T-helper 22 cell (primary cell): ENCODE data around the gene RPS6KB2.
A peak's percentile ranks its signal among the peaks of the same experiment; 100 is the strongest.
"Not testable (repeated sequence)": the region's sequence is repeated elsewhere in the genome, so short reads cannot be mapped to it uniquely, and the experiment has no call there.

Experiments
- DNase-seq: peaks from one replicate; pipeline ENCODE4 v3.0.0-alpha.2; 2020; ENCODE audit warnings: low read depth

Gene RPS6KB2

DNA sequence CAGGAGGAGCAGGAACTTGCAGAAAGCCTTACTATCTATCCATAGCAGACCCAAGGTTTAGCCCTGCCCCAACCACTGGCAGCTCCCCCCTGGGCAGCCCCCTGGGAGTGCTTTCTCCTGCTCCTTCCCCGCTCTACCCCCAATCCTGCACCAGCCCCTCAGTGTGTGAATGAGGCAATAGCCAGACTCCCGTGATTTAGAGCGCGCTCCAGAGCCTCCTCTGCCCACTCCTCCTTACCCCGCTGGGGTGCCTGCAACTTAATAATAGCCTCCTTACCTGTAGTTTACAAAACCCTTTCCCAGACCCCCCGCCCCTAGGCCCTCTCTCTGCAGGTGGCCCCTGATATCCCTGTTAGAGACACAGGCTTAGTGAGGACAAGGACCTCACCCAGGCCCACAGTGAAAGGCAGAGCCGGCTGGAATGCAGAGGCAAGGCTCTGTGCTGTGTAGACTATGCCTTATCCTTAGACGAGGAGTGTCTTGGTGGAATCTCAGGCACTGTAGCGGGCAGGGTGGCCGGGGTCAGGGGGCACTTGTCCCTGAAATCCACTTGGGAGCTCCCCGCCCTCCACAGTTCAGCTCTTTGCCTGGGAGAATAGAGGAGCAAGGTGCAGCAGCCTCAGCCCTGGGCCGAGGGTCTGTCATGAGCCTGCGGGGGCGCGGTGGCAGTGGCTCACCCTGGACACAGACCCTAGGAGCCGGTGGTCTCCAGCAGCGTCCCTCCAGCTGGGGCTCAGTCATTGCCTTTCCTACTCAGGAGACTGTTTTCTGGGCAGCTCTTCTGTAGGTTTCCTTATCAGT, 17.1 kb upstream of the RPS6KB2 start:
- DNase-seq = no peak

DNA sequence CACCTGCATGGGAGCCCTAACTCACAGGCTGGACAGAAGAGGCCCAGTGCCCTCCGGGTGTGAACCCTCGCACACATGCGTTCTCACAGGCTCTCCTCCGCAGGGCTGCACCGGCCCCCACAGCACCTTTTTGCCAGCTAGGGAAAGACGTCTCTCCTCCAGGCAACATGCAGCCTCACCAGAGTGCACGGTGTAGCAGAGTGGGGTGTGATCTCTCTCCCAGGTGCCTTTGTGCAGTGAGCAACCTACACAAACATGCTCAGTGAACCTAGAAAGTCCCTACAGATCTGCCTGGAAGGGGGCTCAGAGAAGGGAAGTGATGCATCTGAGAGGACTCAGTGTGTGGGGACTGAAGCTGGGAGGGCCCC, 16.5 kb upstream of the RPS6KB2 start:
- no peak for DNase-seq

DNA sequence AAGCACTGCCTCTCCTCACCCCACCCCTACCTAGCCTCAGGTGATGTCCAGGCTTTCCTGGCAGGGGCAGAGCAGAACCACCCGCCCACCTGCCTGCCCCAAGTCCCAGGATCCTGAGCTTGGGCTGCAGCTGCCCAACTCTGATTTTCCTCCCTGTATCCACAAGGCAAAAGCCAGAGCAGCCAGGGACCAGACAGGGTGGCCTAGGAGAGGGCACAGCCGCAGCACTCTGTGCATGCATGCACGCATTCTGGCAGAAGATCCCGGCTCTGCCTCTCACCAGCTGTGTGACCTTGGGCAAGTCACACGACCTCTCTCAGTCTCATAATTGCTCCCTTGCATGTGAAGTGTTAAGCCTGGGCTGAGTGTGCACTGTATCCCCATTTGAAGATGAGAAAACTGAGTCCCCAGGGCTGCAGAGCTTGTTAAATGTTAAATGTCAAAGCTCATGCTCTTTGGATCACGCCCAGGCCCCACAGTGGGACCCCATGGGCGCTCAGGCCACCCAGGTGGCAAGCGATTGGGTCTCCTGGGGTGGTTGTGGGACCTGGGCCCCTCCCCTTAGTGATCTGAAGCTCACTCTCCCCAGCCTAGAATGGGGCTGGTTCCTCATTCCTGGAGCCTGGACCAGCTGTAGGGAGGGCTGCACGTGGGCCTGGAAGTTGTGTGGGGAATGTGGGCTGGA, 15.7 kb upstream of the RPS6KB2 start:
- no peak for DNase-seq

DNA sequence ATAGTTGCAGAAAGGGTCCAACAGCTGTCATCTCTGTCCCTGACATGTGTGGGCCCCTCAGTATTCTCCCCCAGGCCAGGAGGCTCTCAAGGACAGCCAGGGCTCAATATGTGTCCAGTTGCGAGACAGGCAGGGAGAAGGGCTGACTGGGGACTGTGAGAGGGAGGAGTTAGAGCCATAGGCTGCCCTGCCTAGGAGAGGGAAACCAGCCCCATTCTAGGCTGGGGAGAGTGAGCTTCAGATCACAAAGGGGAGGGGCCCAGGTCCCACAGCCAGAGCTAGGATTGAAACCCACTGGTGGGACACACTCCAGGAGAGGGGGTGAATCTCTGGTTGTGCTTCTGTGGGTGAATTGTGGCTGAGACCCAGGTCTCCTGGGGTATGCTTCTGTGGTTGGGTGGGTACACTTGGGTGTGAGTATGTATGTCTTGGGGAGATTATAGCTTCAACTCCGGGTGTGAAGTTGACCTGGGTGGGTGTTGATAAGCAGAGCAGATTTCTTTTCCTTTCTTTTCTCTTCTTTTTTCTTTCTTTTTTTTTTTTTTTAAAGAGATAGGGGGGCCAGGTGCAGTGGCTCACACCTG, 14.9 kb upstream of the RPS6KB2 start:
- DNase-seq = no peak

DNA sequence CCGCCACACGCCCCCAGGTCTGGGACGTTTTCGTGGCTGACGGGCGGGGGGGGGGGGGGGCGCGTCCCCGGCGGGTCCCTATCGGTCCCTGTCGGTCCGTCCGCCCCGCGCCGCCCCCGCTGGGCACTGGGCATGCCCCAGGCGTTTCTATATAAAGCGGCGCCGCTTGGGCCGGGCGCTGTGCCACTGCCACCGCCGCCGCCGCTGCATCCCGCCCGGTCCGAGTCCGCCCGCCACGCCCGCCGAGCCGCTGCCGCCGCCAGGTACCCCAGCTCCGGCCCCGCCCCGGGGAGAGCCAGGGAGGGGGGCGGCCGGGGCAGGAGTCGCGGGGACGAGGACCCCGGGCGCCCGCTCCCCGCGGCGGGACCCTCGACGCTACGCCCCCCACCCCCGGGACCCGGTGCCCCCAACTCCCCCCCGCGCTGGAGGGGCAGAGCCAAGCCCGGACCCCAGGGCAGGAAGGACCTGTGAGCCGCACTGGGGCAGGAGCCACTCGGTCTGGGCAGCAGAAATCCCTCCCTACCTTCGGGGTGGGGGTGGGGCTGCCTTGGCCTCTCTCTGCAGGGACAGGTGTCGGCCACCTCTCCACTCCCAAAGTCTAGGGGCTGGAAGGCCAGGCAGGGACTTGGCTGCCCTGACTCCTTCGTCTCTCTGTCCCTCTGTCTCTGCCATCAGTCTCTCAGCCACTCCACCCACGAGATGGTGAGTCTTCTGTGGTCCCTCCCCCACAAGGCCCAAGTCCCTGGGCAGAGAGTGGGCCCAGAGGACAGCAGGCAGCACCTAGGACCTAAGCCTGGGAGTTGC, 12.6 kb upstream of the RPS6KB2 start, which contains the start of gene CARNS1:
TSS of gene CARNS1 (plus strand) at position 178 of the 804 bp plus-strand sequence. CDS start at position 700, 522 bp downstream.
- DNase-seq = no peak

DNA sequence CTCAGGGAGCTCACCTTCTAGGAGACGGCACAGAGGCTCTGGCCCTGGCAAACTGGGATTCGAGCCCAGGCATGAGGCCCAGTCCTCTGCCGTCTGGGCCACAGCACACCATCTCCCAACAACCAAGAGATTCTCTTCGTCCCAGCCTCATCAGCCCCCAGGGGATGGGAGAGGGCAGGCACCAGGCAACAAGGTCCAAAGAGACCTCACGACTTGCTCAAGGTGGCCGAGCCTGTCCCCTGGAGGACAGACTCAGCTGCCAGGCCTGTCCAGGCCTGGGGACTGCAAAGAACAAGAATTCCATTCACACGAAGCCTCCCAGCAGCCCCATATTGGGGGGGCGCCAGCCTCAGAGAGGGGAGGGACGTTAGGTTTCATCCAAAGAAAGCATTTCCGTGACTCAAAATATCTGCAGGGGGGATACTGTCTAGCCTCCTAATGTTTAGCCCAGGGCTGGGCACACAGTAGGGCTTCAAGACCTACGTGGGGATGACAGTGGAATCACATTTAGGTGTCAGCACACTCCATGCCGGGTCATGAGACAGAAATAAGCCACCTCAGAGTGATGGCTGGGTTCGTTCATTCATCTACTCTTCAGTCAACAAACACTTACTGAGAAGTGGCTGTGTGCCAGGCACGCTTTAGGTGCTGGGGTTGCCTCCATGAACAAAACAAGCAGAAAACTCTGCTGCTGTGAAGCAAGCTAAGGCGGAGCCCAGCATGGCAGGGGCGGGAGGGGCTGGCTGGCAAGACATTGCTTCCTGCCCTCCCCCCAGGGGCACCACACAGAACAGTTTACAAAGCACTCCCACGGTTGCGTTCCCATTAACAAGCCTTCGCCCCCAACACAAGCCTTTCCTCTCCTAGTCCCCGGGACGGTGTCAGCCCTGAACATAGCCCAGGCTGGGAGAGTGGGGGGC, 11.6 kb upstream of the RPS6KB2 start:
- DNase-seq = peak; percentile 73

DNA sequence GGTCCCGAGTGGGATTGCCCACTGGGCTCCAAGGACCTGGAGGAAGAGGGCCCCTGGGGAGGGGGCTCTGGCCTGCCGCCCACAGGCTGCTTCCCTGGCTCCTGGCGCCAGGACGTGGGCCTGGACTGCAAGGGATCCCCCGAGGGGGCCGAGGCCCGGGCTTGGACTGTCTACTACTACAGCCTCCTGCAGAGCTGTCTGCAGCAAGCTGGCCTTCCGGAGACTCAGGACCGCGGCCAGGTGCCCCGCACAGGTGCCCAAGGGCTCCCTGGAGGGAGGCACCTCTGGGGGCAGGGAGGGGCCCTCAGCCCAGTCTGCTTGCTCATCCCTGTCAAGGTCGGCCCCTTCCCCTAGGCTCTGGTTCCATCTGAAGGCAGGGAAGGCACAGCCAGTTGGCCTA, 10.9 kb upstream of the RPS6KB2 start:
- no peak for DNase-seq

DNA sequence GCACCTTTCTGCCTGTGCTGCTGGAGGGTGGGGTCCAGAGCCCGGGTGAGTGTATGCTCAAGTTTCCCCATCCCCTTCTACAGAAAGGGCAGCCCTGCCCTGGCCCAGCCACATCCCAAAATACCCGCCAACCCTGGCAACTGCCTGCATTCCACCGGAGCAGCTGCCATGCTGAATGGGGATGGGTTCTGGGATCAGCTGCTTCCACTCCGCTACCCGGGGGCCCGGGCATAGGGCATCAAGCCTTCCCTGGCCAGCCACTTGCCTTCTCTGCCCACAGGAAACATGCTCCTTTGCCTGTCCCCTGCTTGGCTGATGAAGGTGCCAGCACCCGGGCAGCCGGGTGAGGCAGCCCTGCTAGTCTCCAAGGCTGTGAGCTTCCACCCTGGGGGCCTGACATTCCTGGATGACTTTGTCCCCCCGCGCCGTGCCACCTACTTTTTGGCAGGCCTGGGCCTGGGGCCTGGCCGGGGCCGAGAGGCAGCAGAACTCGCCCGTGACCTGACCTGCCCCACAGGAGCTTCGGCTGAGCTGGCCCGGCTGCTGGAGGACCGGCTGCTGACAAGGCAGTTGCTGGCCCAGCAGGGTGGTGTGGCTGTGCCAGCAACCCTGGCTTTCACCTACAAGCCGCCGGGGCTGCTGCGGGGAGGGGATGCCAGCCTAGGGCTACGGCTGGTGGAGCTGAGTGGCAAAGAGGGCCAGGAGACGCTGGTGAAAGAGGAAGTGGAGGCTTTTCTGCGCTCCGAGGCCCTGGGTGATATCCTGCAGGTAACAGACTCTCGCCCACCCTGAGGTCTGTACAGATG, 9.6 kb upstream of the RPS6KB2 start:
- no peak for DNase-seq

DNA sequence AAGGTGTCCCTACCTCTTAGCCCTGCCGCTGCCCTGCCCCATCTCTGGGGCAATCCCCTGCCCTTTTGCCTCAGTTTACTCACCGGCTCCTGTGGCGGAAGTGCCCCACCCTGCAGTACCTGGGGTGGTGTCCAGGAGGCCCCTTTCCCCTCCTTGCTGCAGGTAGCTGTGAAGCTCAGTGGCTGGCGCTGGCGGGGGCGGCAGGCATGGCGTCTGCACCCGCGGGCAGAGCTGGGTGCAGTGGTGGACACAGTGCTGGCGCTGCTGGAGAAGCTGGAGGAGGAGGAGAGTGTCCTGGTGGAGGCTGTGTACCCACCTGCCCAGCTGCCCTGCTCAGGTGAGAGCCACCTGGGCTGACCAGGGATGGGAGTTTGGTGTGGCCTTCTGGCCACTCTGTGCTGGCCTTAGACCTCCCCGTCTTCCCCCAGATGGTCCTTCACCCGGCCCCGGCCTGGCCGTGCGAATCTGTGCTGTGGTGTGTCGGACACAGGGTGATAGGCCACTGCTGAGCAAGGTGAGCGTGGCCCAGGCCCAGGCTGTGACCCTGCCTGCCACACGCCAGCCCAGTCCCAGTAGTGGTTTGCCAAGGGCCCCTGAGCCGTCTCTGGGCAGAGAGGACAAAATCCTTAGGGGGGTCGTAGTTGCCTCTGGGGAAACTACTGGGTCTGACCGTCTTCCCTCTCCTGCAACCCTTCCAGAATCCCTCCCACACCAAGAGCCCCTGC, 8.8 kb upstream of the RPS6KB2 start:
- no peak for DNase-seq

DNA sequence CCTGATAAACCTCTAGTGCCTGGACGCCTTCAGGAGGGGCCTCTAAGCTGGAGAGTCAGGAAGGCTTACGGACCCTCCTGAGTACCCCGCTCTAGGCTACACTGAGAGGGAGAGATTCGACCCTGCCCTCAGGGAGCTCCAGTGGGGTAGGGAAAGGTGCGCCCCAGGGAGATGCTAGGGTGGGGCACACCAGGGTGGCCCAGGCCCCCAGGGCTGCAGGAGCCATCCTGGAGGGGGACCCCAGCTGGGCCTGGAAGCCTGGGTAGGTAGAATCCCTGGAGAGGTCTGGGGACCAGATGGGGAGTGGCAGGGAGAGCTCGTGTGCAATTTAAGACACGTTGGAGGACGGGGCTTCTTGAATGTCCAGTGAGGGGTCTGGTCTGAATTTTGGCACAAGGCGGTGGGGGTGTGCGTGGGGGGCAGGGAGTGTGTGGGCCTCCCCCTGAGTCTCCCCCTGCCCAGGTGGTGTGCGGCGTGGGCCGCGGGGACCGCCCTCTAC, 8.1 kb upstream of the RPS6KB2 start:
- no peak for DNase-seq

DNA sequence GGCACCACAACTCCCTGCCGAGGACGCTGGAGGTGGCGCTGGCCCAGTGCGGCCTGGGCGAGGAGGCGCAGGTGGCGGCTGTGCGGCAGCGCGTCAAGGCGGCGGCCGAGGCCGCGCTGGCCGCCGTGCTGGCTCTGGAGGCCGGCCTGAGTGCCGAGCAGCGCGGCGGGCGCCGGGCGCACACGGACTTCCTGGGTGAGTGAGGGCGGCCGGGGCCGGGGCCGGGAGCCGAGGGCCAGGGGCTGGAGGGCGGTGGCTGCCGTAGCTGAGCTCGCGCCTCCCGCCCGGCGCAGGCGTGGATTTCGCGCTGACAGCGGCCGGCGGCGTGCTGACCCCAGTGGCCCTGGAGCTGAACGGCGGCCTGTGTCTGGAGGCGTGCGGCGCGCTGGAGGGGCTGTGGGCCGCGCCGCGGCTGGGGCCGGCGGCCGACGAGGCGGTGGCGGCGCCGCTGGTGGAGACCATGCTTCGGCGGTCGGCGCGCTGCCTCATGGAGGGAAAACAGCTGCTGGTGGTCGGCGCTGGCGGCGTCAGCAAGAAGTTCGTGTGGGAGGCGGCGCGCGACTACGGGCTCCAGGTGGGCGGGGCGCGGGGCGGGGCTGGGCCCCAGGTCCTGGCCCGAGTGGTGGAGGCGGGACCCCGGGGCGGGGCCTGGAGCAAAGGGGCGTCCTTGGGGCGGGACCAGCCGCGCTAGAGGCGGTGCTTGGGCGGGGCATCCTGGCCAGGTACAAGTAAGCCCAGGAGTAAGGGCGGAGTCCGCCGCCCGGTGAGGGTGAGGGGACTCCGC, 7.5 kb upstream of the RPS6KB2 start:
- peak; percentile 97 for DNase-seq

DNA sequence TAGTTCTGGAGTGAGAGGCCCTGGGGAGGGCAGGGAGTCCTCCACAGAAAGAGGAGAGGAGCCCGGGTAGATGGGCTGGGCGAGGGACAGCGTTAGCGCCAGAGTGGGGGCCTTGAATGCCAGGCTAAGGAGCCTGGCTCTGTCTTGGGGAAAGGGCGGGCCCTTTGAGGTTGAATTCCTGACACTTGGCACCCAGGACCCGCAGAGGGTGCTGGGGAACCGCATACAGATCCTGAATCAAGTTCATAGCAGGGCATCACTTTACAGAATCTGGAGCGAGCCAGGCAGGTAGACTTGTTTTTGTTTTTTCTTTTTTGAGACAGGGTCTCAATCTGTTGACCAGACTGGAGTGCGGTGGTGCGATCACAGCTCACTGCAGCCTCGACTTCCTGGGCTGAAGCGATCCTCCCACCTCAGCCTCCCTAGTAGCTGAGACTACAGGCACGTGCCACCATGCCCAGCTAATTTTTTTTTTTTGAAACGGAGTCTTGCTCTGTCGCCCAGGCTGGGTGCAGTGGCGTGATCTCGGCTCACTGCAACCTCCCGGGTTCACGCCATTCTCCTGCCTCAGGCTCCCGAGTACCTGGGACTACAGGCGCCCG, 6.8 kb upstream of the RPS6KB2 start:
- DNase-seq = no peak

DNA sequence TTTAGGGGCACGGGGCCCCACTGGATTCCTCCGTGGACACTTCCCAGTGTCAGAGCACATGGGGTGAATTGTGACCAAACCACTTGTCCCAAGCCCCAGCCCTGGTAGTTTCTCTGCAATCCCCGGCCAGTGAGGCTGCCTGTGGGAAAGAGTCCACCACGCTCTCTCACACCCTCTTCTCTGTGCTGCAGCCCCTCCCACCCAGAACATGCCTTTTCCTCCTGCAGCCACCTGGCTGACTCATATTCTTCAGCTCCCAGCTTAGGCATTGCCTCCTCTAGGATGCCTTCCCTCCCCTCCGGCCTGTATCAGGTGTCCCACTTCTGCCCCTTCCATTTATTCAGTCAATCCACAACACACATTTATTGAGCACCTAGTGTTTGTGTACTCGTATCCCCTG, 5.4 kb upstream of the RPS6KB2 start:
- DNase-seq = no peak

DNA sequence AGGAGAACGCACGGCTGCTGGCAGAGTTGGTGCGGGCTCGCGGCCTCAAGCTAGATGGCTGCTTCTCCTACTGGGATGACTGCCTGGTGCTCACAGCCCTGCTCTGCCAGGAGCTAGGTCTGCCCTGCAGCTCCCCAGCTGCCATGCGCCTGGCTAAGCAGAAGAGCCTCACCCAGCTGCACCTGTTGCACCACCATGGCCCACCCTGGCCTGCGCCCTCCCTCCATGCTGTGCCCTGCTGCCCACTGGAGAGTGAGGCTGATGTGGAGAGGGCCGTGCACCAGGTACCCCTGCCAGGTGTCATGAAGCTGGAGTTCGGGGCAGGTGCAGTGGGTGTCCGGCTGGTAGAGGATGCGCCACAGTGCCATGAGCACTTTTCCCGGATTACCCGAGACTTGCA, 4.8 kb upstream of the RPS6KB2 start:
- DNase-seq = no peak

DNA sequence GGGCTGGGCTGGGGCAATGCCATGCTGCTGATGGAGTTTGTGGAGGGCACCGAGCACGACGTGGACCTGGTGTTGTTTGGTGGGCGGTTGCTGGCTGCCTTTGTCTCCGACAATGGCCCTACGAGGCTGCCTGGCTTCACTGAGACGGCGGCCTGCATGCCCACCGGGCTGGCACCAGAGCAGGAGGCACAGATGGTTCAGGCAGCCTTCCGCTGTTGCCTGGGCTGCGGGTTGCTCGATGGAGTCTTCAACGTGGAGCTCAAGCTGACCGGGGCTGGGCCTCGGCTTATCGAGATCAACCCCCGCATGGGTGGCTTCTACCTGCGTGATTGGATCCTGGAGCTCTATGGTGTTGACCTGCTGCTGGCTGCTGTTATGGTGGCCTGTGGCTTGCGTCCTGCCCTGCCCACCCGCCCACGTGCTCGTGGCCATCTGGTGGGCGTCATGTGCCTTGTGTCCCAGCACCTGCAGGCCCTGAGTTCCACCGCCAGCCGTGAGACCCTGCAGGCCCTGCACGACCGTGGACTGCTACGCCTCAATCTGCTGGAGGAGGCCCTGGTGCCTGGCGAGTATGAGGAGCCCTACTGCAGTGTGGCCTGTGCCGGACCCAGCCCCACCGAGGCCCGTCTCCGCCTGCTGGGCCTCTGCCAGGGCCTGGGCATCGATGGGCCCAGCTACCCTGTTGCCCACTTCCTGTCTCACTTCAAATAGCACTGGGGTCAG, 4.2 kb upstream of the RPS6KB2 start:
- DNase-seq = no peak

DNA sequence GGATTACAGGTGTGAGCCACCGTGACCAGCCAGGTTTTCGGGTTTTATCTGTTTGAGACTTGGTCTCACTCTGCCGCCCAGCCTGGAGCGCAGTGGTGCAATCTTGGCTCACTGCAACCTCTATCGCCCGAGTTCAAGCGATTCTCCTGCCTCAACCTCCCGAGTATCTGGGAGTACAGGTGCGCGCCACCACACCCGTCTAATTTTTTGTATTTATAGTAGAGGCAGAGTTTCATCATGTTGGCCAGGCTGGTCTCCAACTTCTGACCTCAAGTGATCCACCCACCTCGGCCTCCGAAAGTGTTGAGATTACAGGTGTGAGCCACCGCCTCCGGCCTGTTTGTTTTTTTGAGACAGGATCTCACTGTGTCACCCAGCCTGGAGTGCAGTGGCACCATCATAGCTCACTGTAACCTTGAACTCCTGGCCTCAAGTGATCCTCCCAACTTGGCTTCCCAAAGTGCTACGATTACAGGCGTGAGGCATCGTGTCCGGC, 882 bp upstream of the RPS6KB2 start:
- not testable (repeated sequence) for DNase-seq

DNA sequence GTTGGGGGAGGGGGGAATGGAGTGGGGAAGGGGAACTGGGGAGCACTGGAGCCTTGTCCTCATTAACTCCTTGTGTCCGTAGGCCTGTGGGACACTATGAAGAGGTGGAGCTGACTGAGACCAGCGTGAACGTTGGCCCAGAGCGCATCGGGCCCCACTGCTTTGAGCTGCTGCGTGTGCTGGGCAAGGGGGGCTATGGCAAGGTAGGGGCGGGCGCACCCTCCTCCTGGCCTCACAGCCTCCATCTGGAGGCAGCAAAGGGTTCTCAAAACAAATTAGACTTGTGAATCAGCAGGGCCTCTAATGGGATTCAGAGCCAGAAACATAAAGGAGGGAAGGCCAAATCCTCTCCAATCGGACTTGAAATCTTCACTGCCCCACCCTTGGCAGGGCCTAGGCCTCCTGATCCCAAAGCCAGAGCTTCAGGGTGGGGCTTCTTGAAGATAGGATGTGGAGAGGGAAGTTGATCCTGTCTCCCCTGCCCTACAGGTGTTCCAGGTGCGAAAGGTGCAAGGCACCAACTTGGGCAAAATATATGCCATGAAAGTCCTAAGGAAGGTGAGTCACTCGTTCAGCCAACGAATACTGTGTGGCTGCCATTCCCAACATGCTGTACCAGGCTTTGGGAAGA, 859 bp downstream of the RPS6KB2 start:
- no peak for DNase-seq
